Keratinocyte (primary cell): ENCODE results near the gene CALHM4. TPM values are rescaled to one million over a fixed set of nuclear protein-coding genes. Genes with fewer than 3 reads are reported as not detected.

Experiments used
- DNase-seq: peaks from one replicate; pipeline ENCODE4 v3.0.0-alpha.2; 2011; ENCODE audit warnings: low read depth, missing footprints, low spot score
- FAIRE-seq: peaks from 2 replicates; lab custom pipeline; 2011; peaks lifted over from hg19 to GRCh38; lab: Jason Lieb, UNC
- H2AFZ ChIP-seq: 2 replicates; pipeline ENCODE4 v1.6.0; 2012; ENCODE audit warnings: low read length, control low read depth, inconsistent platforms; ENCODE audit not compliant: control insufficient read depth
- H3K27ac ChIP-seq: 2 replicates; pipeline ENCODE4 v1.5.1; 2011; ENCODE audit warnings: low read length; ENCODE audit not compliant: control insufficient read depth, insufficient read depth
- H3K27me3 ChIP-seq: 3 replicates; pipeline ENCODE4 v1.6.0; 2011; ENCODE audit warnings: low read length; ENCODE audit not compliant: control insufficient read depth, insufficient read depth; ENCODE audit errors: extremely low read depth
- H3K36me3 ChIP-seq, 2 experiments: 2 replicates in 1 of 2; 3 replicates in 1 of 2; pipeline ENCODE4 v1.5.1; 2011; ENCODE audit warnings: low read length in 2 of 2, mild to moderate bottlenecking in 1 of 2; ENCODE audit not compliant: control insufficient read depth in 2 of 2, insufficient read depth in 2 of 2; ENCODE audit errors: extremely low read depth in 1 of 2
- H3K4me1 ChIP-seq: 3 replicates; pipeline ENCODE4 v1.5.1; 2011; ENCODE audit warnings: low read length; ENCODE audit not compliant: control insufficient read depth, insufficient read depth; ENCODE audit errors: extremely low read depth
- H3K4me2 ChIP-seq: 3 replicates; pipeline ENCODE4 v1.6.0; 2011; ENCODE audit warnings: low read depth, low read length; ENCODE audit not compliant: control insufficient read depth, insufficient read depth; ENCODE audit errors: extremely low read depth
- H3K4me3 ChIP-seq, 3 experiments: fragments of 200-600 bp in 1 of 3; sonication (generic) in 1 of 3; 2 replicates in 2 of 3; 3 replicates in 1 of 3; pipeline ENCODE4 v1.5.1; 2011 to 2016; ENCODE audit warnings: low read length in 3 of 3, mild to moderate bottlenecking in 3 of 3, control low read depth in 2 of 3, inconsistent platforms in 1 of 3, low read depth in 1 of 3, mixed read lengths in 1 of 3, mixed run types in 1 of 3, moderate library complexity in 1 of 3; ENCODE audit not compliant: control insufficient read depth in 2 of 3, insufficient read depth in 2 of 3; ENCODE audit errors: extremely low read depth in 1 of 3
- H3K79me2 ChIP-seq: 2 replicates; pipeline ENCODE4 v1.6.0; 2012; ENCODE audit warnings: low read length; ENCODE audit not compliant: control insufficient read depth, insufficient read depth
- H3K9ac ChIP-seq: 3 replicates; pipeline ENCODE4 v1.6.0; 2011; ENCODE audit warnings: low read length; ENCODE audit not compliant: control insufficient read depth, insufficient read depth; ENCODE audit errors: extremely low read depth
- H3K9me1 ChIP-seq: 3 replicates; pipeline ENCODE4 v1.6.0; 2011; ENCODE audit warnings: low read length; ENCODE audit not compliant: control insufficient read depth, insufficient read depth; ENCODE audit errors: extremely low read depth
- H3K9me3 ChIP-seq: 2 replicates; pipeline ENCODE4 v1.5.1; 2012; ENCODE audit warnings: low read depth, low read length; ENCODE audit not compliant: control insufficient read depth
- H4K20me1 ChIP-seq: 3 replicates; pipeline ENCODE4 v1.6.0; 2011; ENCODE audit warnings: low read length; ENCODE audit not compliant: control insufficient read depth, insufficient read depth; ENCODE audit errors: extremely low read depth
- CTCF ChIP-seq, 3 experiments: IDR thresholded peaks in 1 of 3; conservative IDR thresholded peaks in 1 of 3; optimal IDR thresholded peaks in 1 of 3; 2 replicates in 2 of 3; 3 replicates in 1 of 3; pipeline versions ENCODE3 to v1.5.1; 2011; ENCODE audit warnings: low read length in 3 of 3, mild to moderate bottlenecking in 3 of 3, moderate library complexity in 2 of 3, control low read depth in 1 of 3, inconsistent platforms in 1 of 3; ENCODE audit not compliant: insufficient read depth in 2 of 3; ENCODE audit errors: extremely low read depth in 1 of 3
- EZH2 ChIP-seq: IDR thresholded peaks from one replicate; pipeline ENCODE4 v1.6.1; 2012; ENCODE audit warnings: inconsistent platforms, mild to moderate bottlenecking, low read length, moderate library complexity
- dilution Hi-C: fragments of 300-500 bp; cut with MboI; formaldehyde crosslinking; loops from one replicate; pipeline ENCODE4 v1.7.0; 2020; ENCODE audit warnings: low sequenced_read_pairs; ENCODE audit not compliant: extremely low pct_ligation_motif_present
- polyA minus RNA-seq, 3 experiments: library from RNA; depleted of rRNA, polyadenylated mRNA; stranded (reverse); fragments of >200 nt; gene quantifications; 1 replicate in 1 of 3; 2 replicates in 1 of 3; 3 replicates in 1 of 3; pipeline ENCODE4 v1.2.3, GENCODE V29; 2011
- polyA plus RNA-seq, 5 experiments: library from polyadenylated mRNA; depleted of rRNA in 3 of 5; stranded (reverse) in 3 of 5; stranded (forward) in 1 of 5; unstranded in 1 of 5; fragments of >200 nt; gene quantifications; 1 replicate in 1 of 5; 2 replicates in 3 of 5; 3 replicates in 1 of 5; pipeline versions ENCODE4 v1.2.1 to v1.2.3, GENCODE V29; 2011 to 2012; ENCODE audit warnings: missing spikeins in 2 of 5, low read depth in 1 of 5, low replicate concordance in 1 of 5

Gene CALHM4
- 0.33 to 0.57 TPM (median 0.41 TPM) in 3 replicates for polyA plus RNA-seq
- polyA plus RNA-seq (2011; ENCODE audit: low read depth), result not detected
- polyA plus RNA-seq (2011; cell fraction: cytosol; rRNA removed), result 0.60 and 0.69 TPM in 2 replicates
- polyA plus RNA-seq (2011; cell fraction: nucleus; rRNA removed), result 0.64 and 1.1 TPM in 2 replicates
- polyA plus RNA-seq (2012; ENCODE audit: low replicate concordance), result 0.31 TPM in 1 of 2 replicates, not detected in the other
- 0.32 to 0.82 TPM in 2 of 3 replicates, not detected in the other for polyA minus RNA-seq
- polyA minus RNA-seq (2011; cell fraction: cytosol; rRNA and poly(A)+ RNA removed), result not detected
- 0.47 and 0.53 TPM in 2 replicates for polyA minus RNA-seq (2011; cell fraction: nucleus; rRNA and poly(A)+ RNA removed)

DNA sequence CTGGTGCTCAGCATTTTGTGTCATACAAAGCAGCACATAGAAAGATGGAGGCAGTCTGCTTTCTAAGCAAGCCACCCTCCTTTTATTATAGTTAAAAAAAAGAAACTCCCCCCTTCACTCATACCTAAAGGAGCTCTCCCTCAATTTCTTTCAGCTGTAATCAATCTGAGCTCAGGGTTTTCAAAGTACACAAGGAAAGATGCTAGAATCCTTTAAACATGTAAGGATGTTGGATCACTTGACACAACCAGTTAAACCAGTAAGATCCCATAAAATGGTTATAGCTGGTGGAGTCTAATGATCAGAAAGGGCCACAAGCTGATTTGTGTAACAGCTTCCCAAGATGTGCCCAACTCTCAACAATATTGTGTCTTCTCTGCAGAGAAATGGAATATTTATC is at the start of gene CALHM4:
Gene CALHM4 (plus strand): TSS at position 301 of the 400 bp plus-strand sequence. CDS start 43 bp downstream, at position 344.
- Histone ChIP-seq H3K36me3 (no peaks in the 10 kb centered on the region), H3K9me3 (no peaks in the 10 kb centered on the region), H3K27ac (no peak within 1 kb of the TSS), H3K4me1 (peaks cover 33% of the 10 kb centered on the region), H2AFZ (no peak within 1 kb of the TSS), H4K20me1 (no peaks in the 10 kb centered on the region), H3K27me3 (no peaks in the 10 kb centered on the region), H3K4me3 (no peak within 1 kb of the TSS), H3K9me1 (no peaks in the 10 kb centered on the region), H3K4me2 (no peak within 1 kb of the TSS), H3K9ac (no peak within 1 kb of the TSS), H3K79me2 (no peaks in the 10 kb centered on the region)
- no peak for DNase-seq
- no peak for TF ChIP-seq CTCF (optimal IDR thresholded peaks at IDR 0.05 in 1 of 3, IDR thresholded peaks at IDR 0.05 in 1 of 3, conservative IDR thresholded peaks at IDR 0.05 in 1 of 3; ENCODE audit: extremely low read depth in 1 of 3, insufficient read depth in 2 of 3, low read length in 3 of 3)
- TF ChIP-seq EZH2, result no peak
- FAIRE-seq, result no peak
- dilution Hi-C loops, result no loop called here

DNA sequence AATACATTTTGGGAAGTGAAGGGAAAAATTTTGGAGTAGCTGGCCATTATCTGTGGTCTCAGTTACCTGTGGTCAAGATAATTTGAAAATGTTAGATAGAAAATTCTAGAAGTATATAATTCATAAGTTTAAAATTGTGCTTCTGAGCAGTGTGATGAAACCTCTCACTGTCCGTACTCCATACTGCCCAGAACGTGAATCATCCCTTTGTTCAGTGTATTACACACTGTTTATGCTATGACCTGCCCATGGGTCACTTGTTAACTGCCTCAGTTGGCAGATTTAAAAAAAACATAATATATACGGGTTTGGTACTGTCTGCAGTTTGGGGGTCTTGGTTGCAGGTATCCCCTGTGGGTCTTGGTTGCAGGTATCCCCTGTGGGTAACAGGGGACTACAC is 46.2 kb upstream of the CALHM4 start:
- Histone ChIP-seq H3K79me2 (no peaks in the 10 kb centered on the region), H3K4me2 (no peak overlapping the region), H3K36me3 (no peaks in the 10 kb centered on the region), H3K4me1 (peaks cover 5% of the 10 kb centered on the region), H4K20me1 (no peaks in the 10 kb centered on the region), H3K27ac (no peak overlapping the region), H2AFZ (no peak overlapping the region), H3K9me3 (no peaks in the 10 kb centered on the region), H3K9ac (no peak overlapping the region), H3K9me1 (no peaks in the 10 kb centered on the region), H3K4me3 (no peak overlapping the region), H3K27me3 (no peaks in the 10 kb centered on the region)
- DNase-seq (no peak), FAIRE-seq (no peak)
- dilution Hi-C loops, result no loop called here
- TF ChIP-seq EZH2 (no peak), CTCF (optimal IDR thresholded peaks at IDR 0.05 in 1 of 3, IDR thresholded peaks at IDR 0.05 in 1 of 3, conservative IDR thresholded peaks at IDR 0.05 in 1 of 3; ENCODE audit: extremely low read depth in 1 of 3, insufficient read depth in 2 of 3, low read length in 3 of 3) (no peak)
